HG02678 (cell line): Measurements from ENCODE around the gene MFAP3.
A peak's percentile ranks its signal among the peaks of the same experiment; 100 is the strongest.
"Not testable (repeated sequence)": the region's sequence is repeated elsewhere in the genome, so short reads cannot be mapped to it uniquely, and the experiment has no call there.

Experiments used
- ATAC-seq: cut with Tn5 transposase; IDR thresholded peaks from one replicate; pipeline ENCODE4 v1.9.1; 2021; ENCODE audit warnings: mild to moderate bottlenecking, moderate library complexity; ENCODE audit not compliant: unreplicated experiment

MFAP3 gene

GRCh38 chr5:154038707-154039457 is at the start of gene MFAP3, which contains the start of gene FAM114A2:
Gene MFAP3, plus strand, starts transcription at chr5:154038967. Its CDS starts 10,756 bp downstream, at chr5:154049723.
Gene FAM114A2, minus strand, starts transcription at chr5:154038910. Its CDS starts 3,957 bp downstream, at chr5:154034953.
- ATAC-seq = peak; percentile 97

DNA sequence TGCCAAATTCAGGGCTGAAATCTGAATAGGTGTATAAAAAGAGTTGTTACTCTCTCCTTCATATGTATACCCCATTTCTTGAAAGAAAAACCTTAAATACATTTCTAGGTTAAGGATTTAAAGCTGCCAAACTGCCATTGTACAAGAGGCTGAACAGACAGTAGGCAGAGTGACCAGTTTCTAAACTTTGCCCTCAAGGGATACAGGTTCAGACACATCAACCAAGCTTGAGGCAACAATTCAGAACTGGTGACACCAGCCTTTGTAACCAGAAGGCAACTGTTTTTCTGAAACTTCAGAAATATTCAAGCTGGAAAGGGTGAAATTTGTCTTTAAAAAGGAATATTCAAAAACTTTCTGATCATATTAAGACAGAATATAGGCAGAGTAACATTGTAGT is 47.6 kb upstream of the MFAP3 start:
- ATAC-seq = no peak

DNA sequence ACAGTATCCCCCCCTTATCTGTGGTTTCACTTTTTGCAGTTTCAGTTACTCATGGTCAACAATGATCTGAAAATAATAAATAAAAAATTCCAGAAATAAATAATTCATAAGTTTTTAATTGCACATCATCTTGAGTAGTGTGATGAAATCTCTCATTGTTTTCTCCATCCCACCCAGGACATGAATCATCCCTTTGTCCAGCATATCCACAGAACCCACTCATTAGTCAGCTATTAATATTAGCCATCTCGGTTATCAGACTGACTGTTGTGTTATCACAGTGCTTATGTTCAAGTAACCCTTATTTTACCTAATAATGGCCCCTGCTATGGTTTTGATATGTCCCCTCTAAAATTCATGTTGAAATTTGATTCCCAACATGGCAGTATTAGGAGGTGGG is 40.8 kb upstream of the MFAP3 start:
- ATAC-seq = no peak

GRCh38 chr5:153998768-153999167 is 40.0 kb upstream of the MFAP3 start:
- ATAC-seq = no peak

GRCh38 chr5:153999995-154000394 is 38.8 kb upstream of the MFAP3 start:
- no peak for ATAC-seq

DNA sequence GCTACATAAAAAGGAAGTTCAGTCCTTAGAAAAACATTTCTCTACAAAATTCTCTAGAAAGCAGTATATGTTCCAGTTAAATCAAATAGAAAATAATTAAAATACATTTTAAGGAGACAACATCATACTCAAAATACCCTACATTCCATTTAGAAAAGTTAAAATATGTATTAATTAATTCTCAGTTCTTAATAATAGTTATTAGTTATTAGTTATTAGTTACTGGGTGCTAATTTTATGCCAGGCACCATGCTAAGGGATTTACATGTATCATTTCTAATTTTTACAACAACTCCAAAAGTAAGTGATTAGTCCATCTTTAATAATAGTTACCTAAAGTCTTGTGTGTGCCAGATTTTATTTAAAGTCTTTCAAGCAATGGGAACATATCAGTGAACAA is 38.1 kb upstream of the MFAP3 start:
- ATAC-seq = no peak

- ATAC-seq = no peak
Measured at GRCh38 chr5:154002093-154002492, 36.7 kb upstream of the MFAP3 start.

GRCh38 chr5:154002511-154003020 is 36.2 kb upstream of the MFAP3 start:
- ATAC-seq = no peak

- peak; percentile 33 for ATAC-seq
Measured at GRCh38 chr5:154005648-154006047, 33.1 kb upstream of the MFAP3 start.

DNA sequence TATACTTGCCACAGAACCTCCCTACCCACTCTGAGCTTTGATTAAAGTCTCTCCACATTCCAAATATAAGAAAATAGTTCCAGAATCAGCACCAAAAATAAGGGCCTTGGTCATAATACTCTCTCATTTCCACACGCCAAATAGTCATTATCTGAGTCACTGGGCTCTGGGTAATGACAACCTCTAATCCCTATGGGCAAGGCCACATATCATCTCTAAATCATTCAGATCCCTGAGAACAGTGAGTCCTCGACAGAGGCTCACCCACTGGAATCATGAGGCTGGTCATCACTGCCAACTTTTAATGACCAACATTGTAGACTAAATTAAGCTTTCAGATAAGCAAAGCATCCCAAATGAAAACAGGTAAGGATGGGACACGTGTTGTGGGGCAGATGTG is 28.1 kb upstream of the MFAP3 start:
- ATAC-seq = no peak

- ATAC-seq = no peak
Measured at GRCh38 chr5:154015071-154015693, 23.6 kb upstream of the MFAP3 start.

DNA sequence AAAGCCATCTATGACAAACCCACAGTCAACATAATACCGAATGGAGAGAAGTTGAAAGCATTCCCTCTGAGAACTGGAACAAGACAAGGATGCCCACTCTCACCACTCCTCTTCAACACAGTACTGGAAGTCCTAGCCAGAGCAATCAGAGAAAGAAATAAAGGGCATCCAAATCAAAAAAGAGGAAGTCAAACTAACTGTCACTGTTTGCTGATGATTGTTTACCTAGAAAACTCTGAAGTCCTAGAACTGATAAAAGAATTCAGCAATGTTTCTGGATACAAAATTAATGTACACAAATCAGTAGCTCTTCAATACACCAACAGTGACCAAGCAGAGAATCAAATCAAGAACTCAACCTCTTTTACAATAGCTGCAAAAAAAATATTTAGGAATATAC is 19.8 kb upstream of the MFAP3 start:
- ATAC-seq = not testable (repeated sequence)

- ATAC-seq = no peak
Measured at GRCh38 chr5:154025951-154026350, 12.8 kb upstream of the MFAP3 start.

- no peak for ATAC-seq
Measured at GRCh38 chr5:154031937-154032489, 6.8 kb upstream of the MFAP3 start.

GRCh38 chr5:154034944-154035343 is 3.8 kb upstream of the MFAP3 start:
- ATAC-seq = no peak

GRCh38 chr5:154038261-154038706 is 483 bp upstream of the MFAP3 start:
- ATAC-seq = peak; percentile 52

DNA sequence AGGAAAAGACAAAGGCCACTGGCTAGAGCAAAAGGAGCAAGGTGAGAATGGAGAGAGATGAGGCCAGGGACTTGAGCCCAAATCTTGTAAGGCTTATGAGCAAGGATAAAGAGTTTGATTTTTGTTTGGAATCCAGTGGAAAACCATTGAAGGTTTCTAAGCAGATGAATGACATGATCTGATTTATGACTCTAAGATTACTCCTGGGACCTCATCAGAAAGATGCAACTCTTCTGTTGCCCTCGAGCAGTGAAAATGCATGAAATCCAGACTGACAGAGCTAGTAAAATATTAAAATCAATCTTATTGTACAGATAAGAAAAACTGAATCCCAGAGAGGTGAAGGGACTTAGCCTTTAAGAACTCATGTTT is 677 bp downstream of the MFAP3 start:
- ATAC-seq = no peak

DNA sequence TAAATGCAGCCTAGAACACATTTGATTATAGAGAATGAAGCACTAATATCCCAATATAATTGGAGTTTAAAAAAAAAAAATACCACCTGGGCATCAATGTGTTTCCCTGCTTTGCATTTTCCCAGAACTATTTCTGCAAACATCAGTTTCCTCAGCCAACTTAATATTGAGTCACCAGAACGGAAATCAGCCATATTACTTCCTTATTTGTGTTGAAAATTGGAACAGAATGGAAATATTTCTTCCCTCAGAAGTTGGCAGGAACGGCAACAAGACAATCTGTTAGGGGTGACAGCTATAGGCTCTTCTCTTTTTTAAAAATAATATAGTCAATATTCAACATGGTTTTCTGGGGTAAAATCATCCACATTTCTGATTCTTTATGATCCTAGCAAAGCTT is 4.0 kb downstream of the MFAP3 start:
- no peak for ATAC-seq

DNA sequence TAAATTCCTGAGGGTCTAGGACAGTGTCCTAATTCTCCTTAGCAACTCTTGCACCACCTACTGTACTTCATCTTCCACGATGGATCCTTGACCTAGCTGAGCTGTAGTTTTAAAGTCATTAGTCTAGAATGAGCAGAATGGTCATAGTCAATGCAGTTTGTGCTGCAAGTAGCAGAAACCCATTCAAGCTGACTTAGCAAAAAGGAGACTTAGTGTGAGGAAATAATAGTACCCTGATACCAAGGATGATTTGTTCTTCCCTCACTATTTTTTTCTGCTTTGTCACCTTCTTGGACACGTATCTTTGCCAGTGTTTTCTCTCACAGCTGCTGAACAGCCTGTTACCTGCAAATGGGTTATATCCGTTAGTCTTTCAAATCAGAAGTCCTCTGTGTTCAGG is 5.3 kb downstream of the MFAP3 start:
- no peak for ATAC-seq

- no peak for ATAC-seq
Measured at GRCh38 chr5:154044581-154044980, 5.8 kb downstream of the MFAP3 start.

DNA sequence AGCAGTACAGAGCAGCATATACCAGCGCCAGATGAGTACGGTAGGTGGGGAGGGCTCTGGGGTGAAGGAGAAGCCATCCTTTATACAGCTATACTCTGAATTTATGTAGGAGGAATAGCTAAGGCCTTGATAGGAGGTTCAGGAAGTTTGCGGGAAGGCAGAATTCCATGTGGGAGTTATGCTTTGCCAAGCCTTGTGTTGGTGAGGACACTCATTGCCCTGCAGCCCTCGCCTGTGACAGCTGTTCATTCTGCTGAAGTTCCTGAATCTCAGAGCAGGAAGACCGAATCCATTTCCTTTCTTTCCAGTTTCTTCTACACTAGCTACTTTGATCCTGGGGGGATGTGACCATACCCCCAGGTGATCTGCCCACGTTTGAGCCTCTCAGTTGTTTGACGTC is 7.7 kb downstream of the MFAP3 start:
- no peak for ATAC-seq

DNA sequence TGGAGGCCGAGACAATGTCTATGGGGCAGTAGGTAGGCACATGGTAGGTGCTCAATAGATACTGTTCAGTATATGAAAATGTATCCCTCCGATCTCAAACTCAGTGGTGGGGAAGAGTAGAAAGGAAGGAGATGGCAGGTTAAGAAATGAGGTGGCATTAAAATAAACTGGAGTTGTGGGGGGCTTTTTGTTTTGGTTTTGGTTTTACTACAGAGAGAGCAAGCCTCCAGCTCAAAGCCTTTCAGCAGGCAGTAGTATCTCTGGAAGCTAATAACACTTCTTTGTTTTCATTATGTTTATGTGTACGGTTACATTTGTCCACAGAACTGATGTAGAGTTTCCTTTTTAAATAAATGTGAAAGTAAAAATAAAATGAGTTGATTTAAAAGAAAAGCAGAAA is 8.6 kb downstream of the MFAP3 start:
- no peak for ATAC-seq
